CD14-positive monocyte (primary cell): ENCODE measurements around the gene RDH14. TPM values are rescaled to one million over a fixed set of nuclear protein-coding genes. Genes with fewer than 3 reads are reported as not detected.

Experiments used
- DNase-seq, 3 donors: peaks; one replicate each; pipeline ENCODE4 v3.0.0-alpha.2; 2011 to 2022
- H2AFZ ChIP-seq: 2 replicates; pipeline ENCODE4 v1.6.0; 2012; ENCODE audit warnings: mild to moderate bottlenecking, low read depth, low read length, inconsistent platforms; ENCODE audit not compliant: insufficient read depth, poor library complexity, severe bottlenecking
- H3K27ac ChIP-seq, 2 donors: 1 replicate in 1 of 2; 2 replicates in 1 of 2; pipeline ENCODE4 v1.5.1; 2012 to 2013; ENCODE audit warnings: low read length in 2 of 2, control low read depth in 1 of 2, inconsistent platforms in 1 of 2, low read depth in 1 of 2, mild to moderate bottlenecking in 1 of 2
- H3K27me3 ChIP-seq, 2 donors: one replicate each; pipeline versions ENCODE4 v1.6.0 to v1.6.1; 2011 to 2013; ENCODE audit warnings: low read length in 2 of 2; ENCODE audit not compliant: control insufficient read depth in 2 of 2, insufficient read depth in 2 of 2
- H3K36me3 ChIP-seq, 2 donors: replicated peaks in 1 of 2; 1 replicate in 1 of 2; 2 replicates in 1 of 2; pipeline versions ENCODE4 v1.5.1 to v1.6.1; 2012 to 2013; ENCODE audit warnings: low read length in 2 of 2, control low read depth in 1 of 2, inconsistent platforms in 1 of 2, mild to moderate bottlenecking in 1 of 2; ENCODE audit not compliant: insufficient read depth in 2 of 2, control insufficient read depth in 1 of 2
- H3K4me1 ChIP-seq, 2 donors: 1 replicate in 1 of 2; 2 replicates in 1 of 2; pipeline versions ENCODE4 v1.5.1 to v1.6.1; 2012 to 2013; ENCODE audit warnings: low read length in 2 of 2, control low read depth in 1 of 2, inconsistent platforms in 1 of 2, mild to moderate bottlenecking in 1 of 2, moderate library complexity in 1 of 2; ENCODE audit not compliant: insufficient read depth in 2 of 2, control insufficient read depth in 1 of 2
- H3K4me2 ChIP-seq: replicated peaks from 2 replicates; pipeline ENCODE3; 2012; ENCODE audit warnings: low read length, moderate library complexity, mild to moderate bottlenecking; ENCODE audit not compliant: poor library complexity, severe bottlenecking; ENCODE audit errors: extremely low read depth
- H3K4me3 ChIP-seq, 3 experiments: fragments of 200-600 bp in 1 of 3; sonication (generic) in 1 of 3; replicated peaks in 1 of 3; 1 replicate in 2 of 3; 2 replicates in 1 of 3; pipeline ENCODE4 v1.5.1; 2011 to 2013; ENCODE audit warnings: low read length in 3 of 3, mild to moderate bottlenecking in 3 of 3, control low read depth in 2 of 3, low read depth in 2 of 3, inconsistent platforms in 1 of 3, moderate library complexity in 1 of 3
- H3K79me2 ChIP-seq: 2 replicates; pipeline ENCODE4 v1.6.0; 2012; ENCODE audit warnings: mild to moderate bottlenecking, control low read depth, inconsistent platforms, low read length, moderate library complexity; ENCODE audit not compliant: insufficient read depth
- H3K9ac ChIP-seq: 2 replicates; pipeline ENCODE4 v1.6.0; 2017; ENCODE audit warnings: low read length, mild to moderate bottlenecking; ENCODE audit not compliant: insufficient read depth, poor library complexity, severe bottlenecking
- H3K9me3 ChIP-seq, 2 donors: replicated peaks in 1 of 2; 1 replicate in 1 of 2; 2 replicates in 1 of 2; pipeline versions ENCODE4 v1.5.1 to v1.6.1; 2012 to 2013; ENCODE audit warnings: low read length in 2 of 2, control low read depth in 1 of 2; ENCODE audit not compliant: control insufficient read depth in 1 of 2, insufficient read depth in 1 of 2
- H4K20me1 ChIP-seq: 2 replicates; pipeline ENCODE4 v1.6.0; 2012; ENCODE audit warnings: mild to moderate bottlenecking, low read length, control low read depth, moderate library complexity; ENCODE audit not compliant: insufficient read depth
- H3K27ac Mint-ChIP-seq, 7 donors: one replicate each; pipeline ENCODE4 v1.8.0; 2020; ENCODE audit warnings: mild to moderate bottlenecking in 7 of 7, mixed read lengths in 7 of 7, moderate library complexity in 6 of 7, inconsistent platforms in 2 of 7
- H3K27me3 Mint-ChIP-seq, 3 donors: one replicate each; pipeline ENCODE4 v1.8.0; 2021 to 2022; ENCODE audit warnings: low read depth in 3 of 3, mild to moderate bottlenecking in 3 of 3, mixed read lengths in 3 of 3, moderate library complexity in 3 of 3, inconsistent platforms in 1 of 3
- H3K36me3 Mint-ChIP-seq, 2 donors: one replicate each; pipeline ENCODE4 v1.8.0; 2020; ENCODE audit warnings: mixed read lengths in 2 of 2, inconsistent platforms in 1 of 2, mild to moderate bottlenecking in 1 of 2
- H3K4me1 Mint-ChIP-seq: one replicate; pipeline ENCODE4 v1.8.0; 2020; ENCODE audit warnings: mild to moderate bottlenecking, mixed read lengths
- H3K4me3 Mint-ChIP-seq, 2 donors: one replicate each; pipeline ENCODE4 v1.8.0; 2020; ENCODE audit warnings: mild to moderate bottlenecking in 2 of 2, mixed read lengths in 2 of 2, moderate library complexity in 1 of 2
- H3K9me3 Mint-ChIP-seq, 7 donors: one replicate each; pipeline ENCODE4 v1.8.0; 2020 to 2022; ENCODE audit warnings: mixed read lengths in 7 of 7, mild to moderate bottlenecking in 6 of 7, moderate library complexity in 6 of 7, inconsistent platforms in 2 of 7
- CTCF ChIP-seq: fragments of 200-600 bp; IDR thresholded peaks from one replicate; pipeline ENCODE4 v1.8.0; 2022; ENCODE audit warnings: antibody characterized with exemption, mild to moderate bottlenecking
- WGBS: methylation state at CpG from one replicate; pipeline ENCODE4 v1.1.5; 2013; ENCODE audit warnings: missing lambda C conversion rate; ENCODE audit not compliant: insufficient coverage; 5-methylcytosine and 5-hydroxymethylcytosine counted together
- intact Hi-C, 2 donors: fragments of 100-400 bp; cut with micrococcal nuclease; formaldehyde crosslinking; loops; one replicate each; pipeline versions ENCODE4 v1.15.0 to v1.15.1; 2023
- polyA plus RNA-seq, 3 donors: library from polyadenylated mRNA; depleted of rRNA in 1 of 3; unstranded in 2 of 3; stranded (reverse) in 1 of 3; fragments of 300-500 nt in 2 of 3; fragments of >200 nt in 1 of 3; fragmentation: Illumina TruSeq in 2 of 3; gene quantifications; 1 replicate in 2 of 3; 2 replicates in 1 of 3; pipeline ENCODE4 v1.2.3, GENCODE V29; 2012 to 2021

The RDH14 gene
- polyA plus RNA-seq, 3 donors = 5.5 to 16.3 (median 14.3) TPM

- peaks cover 0 to 2% of the 10 kb centered on the region in 2 donors for H3K27me3 ChIP-seq
- Mint-ChIP-seq H3K4me1 (no peaks in the 10 kb centered on the region), H3K4me3 (no peak overlapping the region), H3K36me3 (no peaks in the 10 kb centered on the region), H3K27ac (no peak overlapping the region), H3K27me3 (peaks cover 5 to 22% (median 6%) of the 10 kb centered on the region in 3 donors), H3K9me3 (peaks cover 0 to 2% (median 0%) of the 10 kb centered on the region in 7 donors)
- no peak overlapping the region for H2AFZ ChIP-seq
- H3K27ac ChIP-seq = no peak overlapping the region
- intact Hi-C loops = no loop called here
- no peak overlapping the region for H3K4me2 ChIP-seq
- no peak overlapping the region for H3K4me3 ChIP-seq
- H3K36me3 ChIP-seq = no peaks in the 10 kb centered on the region
- WGBS = 64% methylated on average over 2 of the region's 4 CpGs
- no peak overlapping the region for H3K9ac ChIP-seq
- H3K79me2 ChIP-seq = no peaks in the 10 kb centered on the region
- no peaks in the 10 kb centered on the region for H4K20me1 ChIP-seq
- DNase-seq = no peak
- no peaks in the 10 kb centered on the region for H3K4me1 ChIP-seq
- no peak for TF ChIP-seq CTCF
- no peaks in the 10 kb centered on the region for H3K9me3 ChIP-seq
These were observed 45.7 kb downstream of the RDH14 start for GRCh38 chr2:18514526-18515461.

- Mint-ChIP-seq H3K27ac (no peak overlapping the region), H3K4me1 (no peaks in the 10 kb centered on the region), H3K36me3 (no peaks in the 10 kb centered on the region), H3K4me3 (no peak overlapping the region), H3K27me3 (peaks cover 0 to 21% (median 9%) of the 10 kb centered on the region in 3 donors), H3K9me3 (peaks cover 0 to 3% (median 0%) of the 10 kb centered on the region in 7 donors)
- Histone ChIP-seq H3K27ac (no peak overlapping the region), H3K36me3 (no peaks in the 10 kb centered on the region), H3K9me3 (no peaks in the 10 kb centered on the region), H3K4me2 (no peak overlapping the region), H3K79me2 (no peaks in the 10 kb centered on the region), H3K27me3 (peaks cover 0 to 2% of the 10 kb centered on the region in 2 donors), H4K20me1 (no peaks in the 10 kb centered on the region), H2AFZ (no peak overlapping the region), H3K9ac (no peak overlapping the region), H3K4me3 (no peak overlapping the region), H3K4me1 (no peaks in the 10 kb centered on the region)
- no CpG with 5 or more reads among the region's 2 CpGs for WGBS
- intact Hi-C loops = no loop called here
- no peak for TF ChIP-seq CTCF
- no peak for DNase-seq
These were observed 49.7 kb downstream of the RDH14 start for GRCh38 chr2:18510775-18511174.
